Esophagus squamous epithelium (tissue), 5 donors: Measurements from ENCODE around the gene MSL3B.

Experiments used
- DNase-seq: peaks from one replicate; lab custom pipeline; 2025; lab: John Stamatoyannopoulos, UW
- H3K27ac ChIP-seq, 4 donors: fragments of 200-600 bp; sonication (generic); one replicate each; pipeline ENCODE4 v1.5.1; 2016 to 2019; ENCODE audit warnings: mild to moderate bottlenecking in 1 of 4
- H3K27me3 ChIP-seq, 4 donors: fragments of 200-600 bp; sonication (generic); 1 replicate in 3 of 4; 2 replicates in 1 of 4; pipeline versions ENCODE4 v1.5.1 to v1.6.0; 2017 to 2021; ENCODE audit warnings: antibody characterized with exemption in 1 of 4
- H3K36me3 ChIP-seq, 3 donors: fragments of 200-600 bp; sonication (generic); one replicate each; pipeline ENCODE4 v1.5.1; 2016 to 2019
- H3K4me1 ChIP-seq, 3 donors: fragments of 200-600 bp; sonication (generic); one replicate each; pipeline ENCODE4 v1.5.1; 2017 to 2019
- H3K4me3 ChIP-seq, 4 donors: fragments of 200-600 bp; sonication (generic); 1 replicate in 3 of 4; 2 replicates in 1 of 4; pipeline ENCODE4 v1.5.1; 2016 to 2019; ENCODE audit warnings: mild to moderate bottlenecking in 2 of 4, moderate library complexity in 1 of 4
- H3K9me3 ChIP-seq, 3 donors: fragments of 200-600 bp; sonication (generic); one replicate each; pipeline ENCODE4 v1.5.1; 2016 to 2019
- CTCF ChIP-seq, 6 experiments: fragments of 450-650 bp in 4 of 6; fragments of 200-600 bp in 2 of 6; sonication (generic) in 2 of 6; IDR thresholded peaks; one replicate each; pipeline ENCODE4 v1.5.1; 2016 to 2019; ENCODE audit warnings: antibody characterized with exemption in 6 of 6, mild to moderate bottlenecking in 4 of 6, moderate library complexity in 4 of 6
- POLR2A ChIP-seq, 4 donors: fragments of 450-650 bp; IDR thresholded peaks; one replicate each; pipeline ENCODE4 v1.6.1; 2017; ENCODE audit warnings: antibody characterized with exemption in 4 of 4, mild to moderate bottlenecking in 4 of 4, moderate library complexity in 3 of 4
- WGBS, 2 donors: methylation state at CpG; one replicate each; pipeline ENCODE4 v1.1.5; 2018; 5-methylcytosine and 5-hydroxymethylcytosine counted together
- intact Hi-C: fragments of 100-400 bp; cut with DNase I; formaldehyde crosslinking; loops from one replicate; pipeline ENCODE4 v1.15.0; 2022
- donor health status: DM: yes; HTN: yes; CAD: no.

The MSL3B gene

GRCh38 chr2:233871432-233871831, 3.2 kb upstream of the MSL3B start:
- WGBS, 2 donors, result 49 to 50% methylated on average over 4 of the region's 4 CpGs
- no peak overlapping the region for H3K4me3 ChIP-seq

GRCh38 chr2:233866479-233866878, 1.7 kb downstream of the MSL3B start:
- Histone ChIP-seq H3K4me1 (peaks cover 0 to 9% (median 0%) of the 10 kb centered on the region in 3 donors), H3K9me3 (peaks cover 0 to 5% (median 0%) of the 10 kb centered on the region in 3 donors), H3K27ac (no peak overlapping the region), H3K4me3 (no peak overlapping the region), H3K36me3 (peaks cover 0 to 6% (median 0%) of the 10 kb centered on the region in 3 donors), H3K27me3 (peaks cover 0 to 30% (median 0%) of the 10 kb centered on the region in 4 donors)
- WGBS, 2 donors, result 87 to 100% methylated on average over 2 to 11 of the region's 11 CpGs
- intact Hi-C loops, result no loop called here
- no peak for TF ChIP-seq POLR2A (IDR thresholded peaks at IDR 0.05)
- TF ChIP-seq CTCF (IDR thresholded peaks at IDR 0.05), result no peak
- DNase-seq, result no peak

More at GRCh38 chr2:233871432-233871831, 3.2 kb upstream of the MSL3B start:
- peaks cover 0 to 5% (median 0%) of the 10 kb centered on the region in 3 donors for H3K9me3 ChIP-seq
- H3K36me3 ChIP-seq, result peaks cover 0 to 1% (median 0%) of the 10 kb centered on the region in 3 donors
- intact Hi-C loops, result no loop called here
- no peak overlapping the region for H3K27ac ChIP-seq
- TF ChIP-seq CTCF (IDR thresholded peaks at IDR 0.05) (no peak), POLR2A (IDR thresholded peaks at IDR 0.05) (no peak)
- peaks cover 0 to 9% (median 0%) of the 10 kb centered on the region in 3 donors for H3K4me1 ChIP-seq
- peaks cover 0 to 61% (median 0%) of the 10 kb centered on the region in 4 donors for H3K27me3 ChIP-seq
- DNase-seq, result no peak

GRCh38 chr2:233865838-233866237, 2.3 kb downstream of the MSL3B start:
- Histone ChIP-seq H3K27me3 (peaks cover 0 to 24% (median 0%) of the 10 kb centered on the region in 4 donors), H3K4me3 (no peak overlapping the region), H3K4me1 (peaks cover 0 to 9% (median 0%) of the 10 kb centered on the region in 3 donors), H3K27ac (no peak overlapping the region), H3K36me3 (peaks cover 0 to 6% (median 0%) of the 10 kb centered on the region in 3 donors), H3K9me3 (peaks cover 0 to 5% (median 0%) of the 10 kb centered on the region in 3 donors)
- intact Hi-C loops, result no loop called here
- TF ChIP-seq POLR2A (IDR thresholded peaks at IDR 0.05) (no peak), CTCF (IDR thresholded peaks at IDR 0.05) (no peak)
- WGBS, 2 donors, result 94 to 100% methylated on average over 3 of the region's 3 CpGs
- DNase-seq, result no peak

GRCh38 chr2:233862261-233862768, 5.9 kb downstream of the MSL3B start:
- TF ChIP-seq POLR2A (IDR thresholded peaks at IDR 0.05) (no peak), CTCF (IDR thresholded peaks at IDR 0.05) (no peak)
- Histone ChIP-seq H3K36me3 (peaks cover 0 to 6% (median 0%) of the 10 kb centered on the region in 3 donors), H3K27me3 (no peaks in the 10 kb centered on the region), H3K4me1 (no peaks in the 10 kb centered on the region), H3K4me3 (no peak overlapping the region), H3K9me3 (no peaks in the 10 kb centered on the region), H3K27ac (no peak overlapping the region)
- DNase-seq, result no peak
- intact Hi-C loops, result no loop called here
- 64 to 73% methylated on average over 4 of the region's 4 CpGs for WGBS, 2 donors

GRCh38 chr2:233858331-233858730, 9.9 kb downstream of the MSL3B start:
- intact Hi-C loops, result no loop called here
- no peak for DNase-seq

More at GRCh38 chr2:233858331-233858730, 9.9 kb downstream of the MSL3B start:
- Histone ChIP-seq H3K9me3 (no peaks in the 10 kb centered on the region), H3K27me3 (no peaks in the 10 kb centered on the region), H3K4me1 (peaks cover 7 to 16% (median 10%) of the 10 kb centered on the region in 3 donors), H3K4me3 (no peak overlapping the region), H3K27ac (no peak overlapping the region), H3K36me3 (no peaks in the 10 kb centered on the region)
- WGBS, 2 donors, result 85 to 88% methylated on average over 4 of the region's 4 CpGs
- TF ChIP-seq POLR2A (IDR thresholded peaks at IDR 0.05) (no peak), CTCF (IDR thresholded peaks at IDR 0.05) (no peak)
